Breast epithelium (tissue), 3 donors: Measurements from ENCODE around the gene MRFAP1.

Experiments
- CTCF ChIP-seq, 3 donors: fragments of 450-650 bp; IDR thresholded peaks; one replicate each; pipeline ENCODE4 v1.5.1; 2016 to 2017; ENCODE audit warnings: antibody characterized with exemption in 3 of 3, mild to moderate bottlenecking in 3 of 3, moderate library complexity in 3 of 3
- POLR2A ChIP-seq: fragments of 450-650 bp; IDR thresholded peaks from one replicate; pipeline ENCODE4 v1.6.1; 2016; ENCODE audit warnings: antibody characterized with exemption, mild to moderate bottlenecking, moderate library complexity
- POLR2AphosphoS5 ChIP-seq, 3 donors: sonication (generic); formaldehyde crosslinking; IDR thresholded peaks; one replicate each; pipeline ENCODE4 v1.6.1; 2017; ENCODE audit warnings: antibody characterized with exemption in 3 of 3

- TF ChIP-seq POLR2A (no peak), CTCF (IDR thresholded peaks at IDR 0.05) (no peak), POLR2AphosphoS5 (IDR thresholded peaks at IDR 0.05) (no peak)
These were observed 882 bp downstream of the MRFAP1 start for GRCh38 chr4:6641164-6641970.
